ENCODE data around the gene RAB41. TPM values are rescaled to one million over a fixed set of nuclear protein-coding genes. Genes with fewer than 3 reads are reported as not detected.

RAB41 gene
- total and polyA plus RNA-seq, 10 donors: not detected

DNA sequence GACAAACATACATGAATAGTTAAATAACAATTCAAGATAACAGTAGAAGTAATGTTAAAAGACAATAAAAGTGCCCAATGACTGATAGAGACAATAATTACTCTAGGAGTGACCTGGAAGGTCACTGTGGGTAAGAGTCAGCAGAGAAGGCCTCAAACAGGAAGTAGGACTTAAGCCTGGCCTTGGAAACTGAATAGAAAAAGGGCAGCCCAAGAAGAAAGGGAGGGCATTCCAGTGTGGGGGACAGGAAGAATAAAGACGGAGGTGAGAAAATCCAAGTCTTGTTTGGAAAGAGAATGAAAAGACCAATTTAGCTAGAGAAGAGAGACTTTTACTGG is 27.9 kb upstream of the RAB41 start:
- DNase-seq: no peak
- intact Hi-C loops (cut with DNase I; ENCODE audit: low total_unique reads): no loop called here
- WGBS, 5 donors: 57 to 76% (median 68%) methylated on average over 1 of the region's 1 CpG
- Histone ChIP-seq H3K9me3 (no peaks in the 10 kb centered on the region), H3K27me3 (replicated peaks in 1 of 7) (no peaks in the 10 kb centered on the region), H3K4me3 (no peak overlapping the region), H3K27ac (no peak overlapping the region), H3K36me3 (no peaks in the 10 kb centered on the region), H3K4me1 (no peaks in the 10 kb centered on the region)
- TF ChIP-seq CTCF (IDR thresholded peaks at IDR 0.05 in 8 of 11, conservative IDR thresholded peaks at IDR 0.05 in 3 of 11): no peak
- no peak for TF ChIP-seq POLR2A (IDR thresholded peaks at IDR 0.05)

DNA sequence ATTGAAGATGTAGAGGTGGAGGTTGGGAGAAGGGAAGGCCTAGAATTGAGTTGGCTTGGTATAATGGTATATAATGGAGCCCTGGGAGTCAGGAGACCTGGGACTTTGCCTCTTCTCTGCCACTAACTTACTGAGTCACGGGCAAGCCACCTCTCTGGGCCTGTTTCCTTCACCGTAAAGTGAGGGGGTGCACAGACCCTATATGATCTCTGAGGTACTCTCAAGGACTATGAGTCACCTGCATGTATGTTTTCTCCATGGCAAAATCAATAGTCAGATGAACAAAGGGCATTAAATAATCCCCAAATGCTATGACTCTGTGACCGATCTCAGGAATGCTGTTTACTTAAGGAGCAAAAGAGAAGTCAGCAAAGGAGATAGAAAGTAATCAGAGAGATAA is 27.1 kb upstream of the RAB41 start:
- intact Hi-C loops (cut with DNase I; ENCODE audit: low total_unique reads): no loop called here
- Histone ChIP-seq H3K4me3 (no peak overlapping the region), H3K36me3 (no peaks in the 10 kb centered on the region), H3K27me3 (replicated peaks in 1 of 7) (no peaks in the 10 kb centered on the region), H3K9me3 (no peaks in the 10 kb centered on the region), H3K27ac (no peak overlapping the region), H3K4me1 (no peaks in the 10 kb centered on the region)
- no peak for DNase-seq
- WGBS, 5 donors: 85 to 100% (median 98%) methylated on average over 3 of the region's 3 CpGs
- TF ChIP-seq CTCF (IDR thresholded peaks at IDR 0.05 in 8 of 11, conservative IDR thresholded peaks at IDR 0.05 in 3 of 11) (no peak), POLR2A (IDR thresholded peaks at IDR 0.05) (no peak), POLR2AphosphoS5 (IDR thresholded peaks at IDR 0.05) (no peak)

- DNase-seq: no peak
- 79 to 100% (median 97%) methylated on average over 2 of the region's 2 CpGs for WGBS, 5 donors
These were observed 26.5 kb upstream of the RAB41 start for GRCh38 chrX:70255452-70255851.

More at GRCh38 chrX:70255452-70255851, 26.5 kb upstream of the RAB41 start:
- no peak overlapping the region for H3K27ac ChIP-seq
- TF ChIP-seq CTCF (IDR thresholded peaks at IDR 0.05 in 8 of 11, conservative IDR thresholded peaks at IDR 0.05 in 3 of 11) (no peak), POLR2AphosphoS5 (IDR thresholded peaks at IDR 0.05) (no peak), POLR2A (IDR thresholded peaks at IDR 0.05) (no peak)
- H3K9me3 ChIP-seq: no peaks in the 10 kb centered on the region
- H3K4me1 ChIP-seq: no peaks in the 10 kb centered on the region
- no peaks in the 10 kb centered on the region for H3K27me3 ChIP-seq (replicated peaks in 1 of 7)
- intact Hi-C loops (cut with DNase I; ENCODE audit: low total_unique reads): no loop called here
- no peaks in the 10 kb centered on the region for H3K36me3 ChIP-seq
- H3K4me3 ChIP-seq: no peak overlapping the region
